Common myeloid progenitor, CD34-positive (primary cell): ENCODE measurements around the gene HOXB2.

Experiments used
- CTCF ChIA-PET: fragments of 350-600 bp; sonication (Branson Sonifier 250); formaldehyde crosslinking; loops from one replicate; lab custom pipeline; 2021; ENCODE audit warnings: antibody characterized with exemption; lab: Charles Lee
- POLR2A ChIA-PET: fragments of 350-600 bp; sonication (Branson Sonifier 250); formaldehyde crosslinking; loops from one replicate; lab custom pipeline; 2021; ENCODE audit warnings: antibody characterized with exemption; lab: Charles Lee
- DNase-seq, 3 donors: peaks; one replicate each; pipeline versions ENCODE4 v3.0.0 to v3.0.0-alpha.2; 2013
- H3K27ac ChIP-seq, 2 experiments: 1 replicate in 1 of 2; 2 replicates in 1 of 2; pipeline ENCODE4 v1.7.0; 2013; ENCODE audit warnings: inconsistent platforms in 2 of 2, low read length in 2 of 2, mild to moderate bottlenecking in 2 of 2, low read depth in 1 of 2, moderate library complexity in 1 of 2; ENCODE audit not compliant: severe bottlenecking in 2 of 2, insufficient read depth in 1 of 2, poor library complexity in 1 of 2
- H3K27me3 ChIP-seq, 5 experiments: replicated peaks in 2 of 5; 1 replicate in 3 of 5; 2 replicates in 2 of 5; pipeline versions ENCODE4 v1.6.1 to v1.7.0; 2013; ENCODE audit warnings: low read length in 4 of 5, mild to moderate bottlenecking in 2 of 5, moderate library complexity in 2 of 5, inconsistent platforms in 1 of 5; ENCODE audit not compliant: insufficient read depth in 5 of 5, control insufficient read depth in 4 of 5
- H3K36me3 ChIP-seq, 4 experiments: 1 replicate in 2 of 4; 2 replicates in 2 of 4; pipeline versions ENCODE4 v1.6.1 to v1.7.0; 2013; ENCODE audit warnings: low read length in 3 of 4, control low read depth in 1 of 4, mild to moderate bottlenecking in 1 of 4; ENCODE audit not compliant: control insufficient read depth in 4 of 4, insufficient read depth in 4 of 4
- H3K4me1 ChIP-seq, 4 experiments: 1 replicate in 3 of 4; 2 replicates in 1 of 4; pipeline versions ENCODE4 v1.6.1 to v1.7.1; 2013; ENCODE audit warnings: low read length in 3 of 4, mild to moderate bottlenecking in 3 of 4, control low read depth in 1 of 4, inconsistent platforms in 1 of 4, moderate library complexity in 1 of 4; ENCODE audit not compliant: control insufficient read depth in 4 of 4, insufficient read depth in 4 of 4; ENCODE audit errors: control extremely low read depth in 1 of 4
- H3K4me3 ChIP-seq, 7 experiments: 1 replicate in 4 of 7; 2 replicates in 3 of 7; pipeline versions ENCODE4 v1.5.1 to v1.7.0; 2013; ENCODE audit warnings: mild to moderate bottlenecking in 7 of 7, low read length in 6 of 7, moderate library complexity in 6 of 7, inconsistent platforms in 2 of 7, low read depth in 2 of 7, control low read depth in 1 of 7; ENCODE audit not compliant: insufficient read depth in 4 of 7, control insufficient read depth in 1 of 7; ENCODE audit errors: extremely low read depth in 1 of 7
- H3K9me3 ChIP-seq, 5 experiments: 1 replicate in 4 of 5; 2 replicates in 1 of 5; pipeline versions ENCODE4 v1.6.1 to v1.7.1; 2013; ENCODE audit warnings: low read length in 4 of 5, mild to moderate bottlenecking in 2 of 5, inconsistent platforms in 1 of 5, low read depth in 1 of 5, moderate library complexity in 1 of 5; ENCODE audit not compliant: control insufficient read depth in 4 of 5, insufficient read depth in 2 of 5; ENCODE audit errors: control extremely low read depth in 1 of 5
- WGBS: methylation state at CpG from one replicate; pipeline ENCODE4 v1.1.5; 2013; ENCODE audit not compliant: insufficient coverage; 5-methylcytosine and 5-hydroxymethylcytosine counted together

Gene HOXB2

DNA sequence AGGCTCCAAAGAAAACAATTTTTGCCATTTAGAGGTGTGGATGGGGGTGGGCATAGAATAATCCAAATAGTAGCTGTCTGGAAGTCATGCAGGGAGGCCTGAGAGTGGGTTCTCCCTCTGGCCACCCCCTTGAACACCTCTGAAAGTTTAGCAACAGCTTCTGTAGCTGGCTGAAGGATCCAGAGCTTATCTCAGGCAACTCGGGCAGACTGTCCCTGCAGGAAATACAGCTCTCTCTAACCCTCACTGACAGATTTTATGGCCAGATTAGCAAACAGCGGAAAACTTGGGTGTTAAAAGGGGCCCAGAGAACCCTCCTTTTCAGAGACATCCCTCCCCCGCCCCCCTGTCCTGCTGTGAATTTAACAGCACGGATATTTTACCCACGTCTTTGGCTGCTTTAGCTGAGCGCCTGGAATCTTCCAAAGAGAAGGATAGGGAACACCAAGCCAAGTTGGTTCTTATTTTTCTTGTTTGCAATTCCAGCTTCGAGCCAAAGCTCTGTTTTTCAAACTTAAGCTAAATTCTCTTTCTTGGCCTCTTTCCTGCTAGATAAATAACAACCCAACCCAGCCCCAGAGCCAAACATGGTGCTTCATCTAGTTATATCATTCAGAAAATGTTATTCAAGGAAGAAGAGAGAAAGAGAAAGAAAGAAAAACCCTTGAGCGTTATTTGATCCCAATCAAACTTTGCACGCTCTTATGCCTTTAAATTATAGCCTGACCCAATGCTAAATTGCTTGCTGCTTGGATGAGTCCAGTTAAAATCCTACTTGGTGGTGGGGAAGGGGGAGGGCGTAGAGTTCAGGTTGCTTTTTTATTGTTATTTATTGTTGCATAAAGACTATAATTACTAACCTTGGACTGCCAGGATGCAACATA, 2.3 kb upstream of the HOXB2 start:
- H3K36me3 ChIP-seq: peaks cover 2 to 31% (median 19%) of the 10 kb centered on the region in 4 experiments
- no peaks in the 10 kb centered on the region for H3K27me3 ChIP-seq
- CTCF ChIA-PET: interaction anchor here (0.6 to 3.6 kb wide), 15 partner anchors 10 to 282 kb away, joined by 3 to 16 read pairs (median 3); no protein-coding TSS in a partner anchor
- peak overlapping the region; percentile 21 to 95 for H3K27ac ChIP-seq
- DNase-seq: peak; percentile 82 to 97 (median 94)
- 5% methylated on average over 6 of the region's 10 CpGs for WGBS
- POLR2A ChIA-PET: interaction anchor here (0.5 to 1.4 kb wide), 10 partner anchors 10 to 665 kb away, joined by 3 to 7 read pairs (median 3); no protein-coding TSS in a partner anchor
- peaks cover 22 to 60% (median 48%) of the 10 kb centered on the region in 4 experiments for H3K4me1 ChIP-seq
- no peaks in the 10 kb centered on the region for H3K9me3 ChIP-seq
- peak overlapping the region in 5 of 7 experiments; percentile 32 to 68 (median 49) for H3K4me3 ChIP-seq

DNA sequence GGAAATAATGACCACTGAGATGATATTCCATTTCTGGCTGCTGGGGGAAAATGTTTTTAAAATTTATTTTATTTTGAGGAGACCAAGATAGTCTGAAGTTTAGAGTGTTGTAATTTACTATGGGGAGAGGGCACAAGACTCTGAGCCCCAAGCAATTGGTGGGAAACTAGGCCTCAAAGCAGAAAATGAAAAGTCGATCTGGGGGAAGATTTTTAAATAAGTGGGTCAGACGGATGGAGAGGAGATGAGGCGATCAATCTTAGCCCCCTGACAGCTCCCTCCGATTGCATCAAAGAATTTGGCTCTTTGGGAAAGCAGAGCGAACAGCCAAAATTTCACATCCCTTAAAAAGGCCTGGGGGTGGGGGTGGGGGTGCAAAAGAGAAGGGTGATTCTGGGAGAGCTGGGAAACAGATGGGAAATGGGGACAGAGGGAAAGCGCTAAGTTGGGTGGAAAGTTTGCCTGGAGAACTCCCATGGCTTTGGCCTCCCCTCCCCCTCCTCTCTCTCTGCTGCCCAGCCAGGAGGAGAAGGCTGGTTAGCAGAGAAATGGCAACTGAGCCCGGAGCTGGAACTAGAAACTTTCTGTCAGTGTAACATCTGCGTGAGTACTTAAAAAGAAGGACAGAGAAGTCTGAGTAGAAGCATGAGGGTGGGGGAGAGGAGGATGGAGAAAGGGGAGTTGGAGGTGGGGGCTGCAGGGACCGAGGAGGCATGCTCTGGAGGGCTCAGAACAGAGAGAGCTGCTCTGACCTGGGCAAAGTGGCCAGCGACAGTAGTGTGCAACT, 1.4 kb upstream of the HOXB2 start:
- peak overlapping the region in 5 of 7 experiments; percentile 32 to 68 (median 45) for H3K4me3 ChIP-seq
- no peaks in the 10 kb centered on the region for H3K9me3 ChIP-seq
- ChIA-PET CTCF (interaction anchor here (0.5 to 3.6 kb wide), 10 partner anchors 11 to 62 kb away, joined by 3 to 16 read pairs (median 5); no protein-coding TSS in a partner anchor), POLR2A (interaction anchor here (0.6 to 1.4 kb wide), 9 partner anchors 10 to 563 kb away, joined by 3 to 7 read pairs (median 3); no protein-coding TSS in a partner anchor)
- peaks cover 2 to 23% (median 11%) of the 10 kb centered on the region in 4 experiments for H3K36me3 ChIP-seq
- 38% methylated on average over 4 of the region's 10 CpGs for WGBS
- peaks cover 22 to 67% (median 53%) of the 10 kb centered on the region in 4 experiments for H3K4me1 ChIP-seq
- DNase-seq: no peak
- peak overlapping the region; percentile 21 to 95 for H3K27ac ChIP-seq
- H3K27me3 ChIP-seq: no peaks in the 10 kb centered on the region

DNA sequence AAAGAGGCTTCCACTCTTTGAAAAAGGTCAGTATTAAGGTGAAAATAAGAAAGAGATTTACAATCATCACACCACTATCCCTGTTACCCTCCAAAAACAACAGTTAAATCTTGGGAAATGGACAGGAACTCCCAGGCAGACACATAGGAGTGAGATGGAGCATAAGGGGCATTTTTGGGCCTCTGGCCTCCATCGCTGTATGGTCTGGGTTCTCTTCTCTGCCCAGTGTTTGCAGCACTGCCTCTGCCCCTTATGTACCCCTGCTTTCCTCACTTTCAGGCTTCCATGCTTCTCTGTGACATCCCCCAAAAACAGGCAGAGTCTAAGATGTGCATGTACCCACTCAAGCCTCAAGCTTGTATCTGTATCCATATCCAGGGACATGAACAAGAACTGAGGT, 630 bp upstream of the HOXB2 start:
- H3K36me3 ChIP-seq: peaks cover 2 to 19% (median 8%) of the 10 kb centered on the region in 4 experiments
- DNase-seq: no peak
- peak overlapping the region in 2 of 7 experiments; percentile 10 to 95 for H3K4me3 ChIP-seq
- ChIA-PET POLR2A (no interaction called here), CTCF (interaction anchor here (3.6 kb wide), 1 partner anchor 34 kb away, joined by 15 read pairs; no protein-coding TSS in a partner anchor)
- H3K4me1 ChIP-seq: peaks cover 22 to 74% (median 59%) of the 10 kb centered on the region in 4 experiments
- H3K27ac ChIP-seq: peak overlapping the region in 1 of 2 experiments; percentile 95
- H3K9me3 ChIP-seq: no peaks in the 10 kb centered on the region
- no peaks in the 10 kb centered on the region for H3K27me3 ChIP-seq
- 80% methylated on average over 1 of the region's 1 CpG for WGBS

DNA sequence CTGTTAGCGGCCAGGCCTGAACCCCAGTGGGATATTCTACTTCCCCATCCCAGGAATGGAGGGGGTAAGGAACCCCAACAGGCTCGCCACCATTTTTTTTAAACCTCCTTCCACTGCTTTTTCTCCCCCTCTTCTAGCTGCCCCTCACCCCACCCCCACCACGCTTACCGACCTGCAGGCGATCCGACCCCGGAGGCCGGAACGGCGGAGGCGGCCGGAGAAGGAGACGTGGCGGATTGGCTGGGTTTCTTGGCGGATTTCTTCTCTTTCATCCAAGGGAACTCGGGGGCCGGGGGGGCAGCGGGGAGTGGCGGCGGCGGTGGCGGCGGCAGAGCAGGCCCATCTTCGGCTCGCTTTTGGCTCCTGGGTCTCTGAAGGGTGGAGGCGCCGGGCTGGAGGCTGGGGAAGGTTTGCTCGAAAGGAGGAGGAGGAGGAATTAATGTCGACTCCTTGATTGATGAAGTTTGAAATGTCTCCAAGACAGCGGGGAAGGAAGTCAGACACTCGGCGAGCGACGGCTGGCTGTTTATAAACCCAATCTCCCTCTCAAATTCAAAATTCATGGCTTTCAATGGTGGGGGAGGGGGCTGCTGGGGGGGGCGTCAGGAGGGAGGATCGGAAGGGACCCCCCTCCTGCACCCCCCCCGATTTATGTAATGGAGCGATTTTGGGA, 424 bp downstream of the HOXB2 start:
- Histone ChIP-seq H3K4me3 (peak overlapping the region; percentile 30 to 95 (median 89)), H3K4me1 (peaks cover 22 to 79% (median 63%) of the 10 kb centered on the region in 4 experiments), H3K27me3 (no peaks in the 10 kb centered on the region), H3K27ac (peak overlapping the region; percentile 83 to 95), H3K36me3 (peaks cover 0 to 8% (median 3%) of the 10 kb centered on the region in 4 experiments), H3K9me3 (no peaks in the 10 kb centered on the region)
- DNase-seq: peak; percentile 61 to 85 (median 78)
- WGBS: 1% methylated on average over 16 of the region's 38 CpGs
- ChIA-PET POLR2A (interaction anchor here (0.7 to 1.0 kb wide), 3 partner anchors 28 to 51 kb away, joined by 3 to 5 read pairs (median 4); no protein-coding TSS in a partner anchor), CTCF (interaction anchor here (0.7 to 1.4 kb wide), 3 partner anchors 10 to 35 kb away, joined by 3 to 6 read pairs (median 3); no protein-coding TSS in a partner anchor)

DNA sequence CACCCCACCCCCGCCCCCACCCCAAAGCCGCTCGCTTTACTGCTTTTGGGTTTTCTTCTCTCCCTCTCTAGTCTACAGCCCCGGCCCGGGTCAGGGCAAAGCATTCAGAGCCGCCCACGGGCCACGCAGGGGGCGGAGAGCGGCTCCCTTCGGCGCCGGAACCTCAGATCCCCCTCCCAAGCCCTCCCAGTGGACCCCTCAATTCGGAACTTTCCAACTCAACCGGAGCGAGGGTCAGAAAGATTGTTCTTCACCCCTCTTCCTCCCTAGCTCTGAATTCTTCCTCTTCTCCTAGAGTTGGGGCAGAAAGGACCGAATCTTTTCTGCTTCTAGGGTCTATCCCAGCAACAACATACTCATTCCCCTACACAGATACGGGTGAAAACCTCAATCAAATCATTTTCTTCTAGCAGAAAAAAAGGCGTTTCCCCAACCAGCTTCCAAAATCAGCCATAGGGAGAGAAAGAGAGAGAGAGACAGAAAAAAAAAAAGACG, 1.0 kb downstream of the HOXB2 start:
- DNase-seq: peak in 2 of 3 donors; percentile 33 to 46
- 0% methylated on average over 12 of the region's 20 CpGs for WGBS
- ChIA-PET POLR2A (interaction anchor here (0.7 to 1.0 kb wide), 3 partner anchors 28 to 50 kb away, joined by 3 to 5 read pairs (median 4); no protein-coding TSS in a partner anchor), CTCF (interaction anchor here (0.7 to 1.6 kb wide), 4 partner anchors 11 to 36 kb away, joined by 3 to 6 read pairs (median 3); no protein-coding TSS in a partner anchor)
- Histone ChIP-seq H3K27me3 (no peaks in the 10 kb centered on the region), H3K9me3 (no peaks in the 10 kb centered on the region), H3K27ac (peak overlapping the region; percentile 83 to 95), H3K4me3 (peak overlapping the region; percentile 60 to 95 (median 89)), H3K4me1 (peaks cover 22 to 79% (median 64%) of the 10 kb centered on the region in 4 experiments), H3K36me3 (peaks cover 0 to 5% (median 2%) of the 10 kb centered on the region in 4 experiments)
